ENCODE data around the gene IGF2.

GRCh38 chr11:2139621-2140337 is 590 bp upstream of the IGF2 start:
- TF ChIP-seq CTCF (IDR thresholded peaks at IDR 0.05): no peak
- TF ChIP-seq SIN3A (IDR thresholded peaks at IDR 0.05; ENCODE audit: borderline replicate concordance, insufficient read depth, low read depth, low read length): no peak
- TF ChIP-seq REST (IDR thresholded peaks at IDR 0.05; ENCODE audit: insufficient read depth in 1 of 2, low read depth in 2 of 2, low read length in 1 of 2): no peak

Data from Panc1 (cell line).